Lung (tissue), 12 donors: ENCODE results near the gene ARHGEF4. TPM values are rescaled to one million over a fixed set of nuclear protein-coding genes. Genes with fewer than 3 reads are reported as not detected.
"Not testable (repeated sequence)": the region's sequence is repeated elsewhere in the genome, so short reads cannot be mapped to it uniquely, and the experiment has no call there.

Experiments
- ATAC-seq: fragments of 200-7000 bp; cut with Tn5 transposase; one replicate; pipeline ENCODE4 v1.9.1; 2020; ENCODE audit warnings: moderate number of reproducible peaks; ENCODE audit not compliant: insufficient read depth, low FRiP score
- DNase-seq, 3 donors: peaks; one replicate each; pipeline ENCODE4 v3.0.0-alpha.2; 2013 to 2017
- H3K27ac ChIP-seq, 2 donors: one replicate each; pipeline ENCODE4 v1.5.1; 2013; ENCODE audit warnings: mild to moderate bottlenecking in 2 of 2, moderate library complexity in 2 of 2, control low read depth in 1 of 2, inconsistent platforms in 1 of 2, low read depth in 1 of 2, low read length in 1 of 2
- H3K27me3 ChIP-seq, 3 donors: one replicate each; pipeline ENCODE4 v1.5.1; 2013; ENCODE audit warnings: low read length in 2 of 3; ENCODE audit not compliant: control insufficient read depth in 3 of 3, insufficient read depth in 3 of 3
- H3K36me3 ChIP-seq, 4 donors: one replicate each; pipeline ENCODE4 v1.5.1; 2013; ENCODE audit warnings: low read length in 4 of 4, mild to moderate bottlenecking in 1 of 4, moderate library complexity in 1 of 4; ENCODE audit not compliant: control insufficient read depth in 4 of 4, insufficient read depth in 4 of 4
- H3K4me1 ChIP-seq, 5 donors: one replicate each; pipeline ENCODE4 v1.5.1; 2013; ENCODE audit warnings: low read length in 5 of 5, mild to moderate bottlenecking in 2 of 5, moderate library complexity in 1 of 5; ENCODE audit not compliant: control insufficient read depth in 5 of 5, insufficient read depth in 5 of 5
- H3K4me3 ChIP-seq: one replicate; pipeline ENCODE4 v1.5.1; 2013; ENCODE audit warnings: mild to moderate bottlenecking, control low read depth, moderate library complexity
- H3K9ac ChIP-seq, 2 donors: one replicate each; pipeline ENCODE4 v1.5.1; 2013; ENCODE audit warnings: low read length in 2 of 2, control low read depth in 1 of 2; ENCODE audit not compliant: insufficient read depth in 1 of 2
- H3K9me3 ChIP-seq, 4 donors: one replicate each; pipeline ENCODE4 v1.5.1; 2013; ENCODE audit warnings: low read length in 3 of 4, mild to moderate bottlenecking in 1 of 4, moderate library complexity in 1 of 4; ENCODE audit not compliant: control insufficient read depth in 4 of 4, insufficient read depth in 3 of 4
- WGBS, 2 donors: extraction: QIAGEN DNeasy Blood & Tissue Kit; methylation state at CpG; one replicate each; pipeline ENCODE4 v1.1.7; 2013; 5-methylcytosine and 5-hydroxymethylcytosine counted together
- polyA plus RNA-seq, 2 donors: library from polyadenylated mRNA; stranded (reverse); fragments of 200-250 nt; gene quantifications; one replicate each; pipeline ENCODE4 v1.2.1, GENCODE V29; 2013
- total RNA-seq, 2 donors: library from RNA; depleted of rRNA in 1 of 2; stranded (reverse); fragments of >200 nt in 1 of 2; gene quantifications; one replicate each; pipeline ENCODE4 v1.2.1, GENCODE V29; 2014 to 2021
- TF ChIP-seq, protein P1 (sequence below): IDR thresholded peaks from 2 replicates; pipeline ENCODE4 v1.5.1; 2012; ENCODE audit warnings: mild to moderate bottlenecking; ENCODE audit errors: control extremely low read depth, extremely low read depth
- donor health status: control.
- donor health status: control.
- donor health status: Bipolar disorder and iron deficiency.
- donor health status: healthy.
- donor health status: DM: yes; HTN: yes; CAD: no.

The ARHGEF4 gene
- total and polyA plus RNA-seq, 4 donors = 1.8 to 15.9 (median 6.9) TPM

DNA sequence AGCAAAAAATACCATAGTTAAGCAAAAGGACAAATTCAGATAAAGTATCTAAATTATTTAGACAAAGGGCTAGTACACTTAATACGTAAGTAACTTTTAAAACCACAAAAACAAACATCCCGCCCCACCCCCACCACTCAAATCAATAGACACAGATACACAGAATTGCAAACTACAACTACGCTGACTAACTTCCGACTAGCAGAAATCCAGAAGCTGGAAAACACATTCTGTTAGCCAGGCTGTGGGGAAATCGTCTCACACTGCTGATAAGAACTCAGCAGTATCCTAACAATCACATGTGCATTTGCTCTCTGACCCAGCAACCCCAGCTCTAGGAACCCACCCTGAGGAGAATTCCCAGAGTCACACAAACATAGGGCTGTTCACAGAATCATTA is 240.0 kb downstream of the ARHGEF4 start:
- DNase-seq (no peak), ATAC-seq (no peak)
- 85 to 89% methylated on average over 5 of the region's 5 CpGs for whole genome bisulfite sequencing, 2 donors
- Histone ChIP-seq H3K36me3 (peaks cover 10 to 43% (median 28%) of the 10 kb centered on the region in 4 donors), H3K27ac (no peak overlapping the region), H3K4me1 (peaks cover 0 to 7% (median 0%) of the 10 kb centered on the region in 5 donors), H3K4me3 (no peak overlapping the region), H3K9ac (no peak overlapping the region), H3K27me3 (no peaks in the 10 kb centered on the region), H3K9me3 (no peaks in the 10 kb centered on the region)
- TF ChIP-seq, protein P1, sequence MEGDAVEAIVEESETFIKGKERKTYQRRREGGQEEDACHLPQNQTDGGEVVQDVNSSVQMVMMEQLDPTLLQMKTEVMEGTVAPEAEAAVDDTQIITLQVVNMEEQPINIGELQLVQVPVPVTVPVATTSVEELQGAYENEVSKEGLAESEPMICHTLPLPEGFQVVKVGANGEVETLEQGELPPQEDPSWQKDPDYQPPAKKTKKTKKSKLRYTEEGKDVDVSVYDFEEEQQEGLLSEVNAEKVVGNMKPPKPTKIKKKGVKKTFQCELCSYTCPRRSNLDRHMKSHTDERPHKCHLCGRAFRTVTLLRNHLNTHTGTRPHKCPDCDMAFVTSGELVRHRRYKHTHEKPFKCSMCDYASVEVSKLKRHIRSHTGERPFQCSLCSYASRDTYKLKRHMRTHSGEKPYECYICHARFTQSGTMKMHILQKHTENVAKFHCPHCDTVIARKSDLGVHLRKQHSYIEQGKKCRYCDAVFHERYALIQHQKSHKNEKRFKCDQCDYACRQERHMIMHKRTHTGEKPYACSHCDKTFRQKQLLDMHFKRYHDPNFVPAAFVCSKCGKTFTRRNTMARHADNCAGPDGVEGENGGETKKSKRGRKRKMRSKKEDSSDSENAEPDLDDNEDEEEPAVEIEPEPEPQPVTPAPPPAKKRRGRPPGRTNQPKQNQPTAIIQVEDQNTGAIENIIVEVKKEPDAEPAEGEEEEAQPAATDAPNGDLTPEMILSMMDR = no peak

DNA sequence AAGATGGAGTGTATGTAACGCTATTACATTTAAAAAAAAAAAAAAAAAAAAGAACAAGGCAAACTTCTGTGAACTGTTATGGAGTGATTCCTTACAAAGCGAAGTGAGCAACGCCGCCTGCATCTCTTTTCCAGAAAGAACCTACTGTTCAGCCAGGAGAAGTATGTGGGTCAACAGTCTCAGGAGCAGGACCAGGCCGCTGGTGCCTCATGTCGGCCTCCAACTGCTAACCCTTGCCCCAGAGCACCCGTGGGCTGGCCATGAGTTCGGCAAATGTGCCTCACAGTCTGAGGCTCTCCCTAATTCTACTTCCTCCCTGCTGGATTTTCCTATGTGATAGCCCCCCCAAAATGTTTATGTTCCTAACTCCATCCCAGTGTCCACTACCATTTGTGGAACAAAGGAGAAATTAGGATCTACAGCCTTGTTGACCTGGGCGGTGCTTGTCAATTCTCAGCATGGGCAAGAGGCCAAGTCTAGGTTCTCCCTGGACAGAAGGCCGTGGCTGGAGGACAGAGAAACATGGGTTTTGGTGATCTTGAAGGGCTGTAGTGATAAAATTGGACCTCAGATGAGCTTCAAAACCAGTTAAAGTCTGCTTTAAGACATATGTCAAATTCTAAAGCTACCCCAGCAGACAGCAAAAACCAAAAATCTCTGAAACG is 240.6 kb downstream of the ARHGEF4 start:
- H3K36me3 ChIP-seq = peaks cover 13 to 44% (median 26%) of the 10 kb centered on the region in 4 donors
- ATAC-seq (no peak), DNase-seq (no peak)
- no peak overlapping the region for H3K4me3 ChIP-seq
- H3K4me1 ChIP-seq = peaks cover 0 to 7% (median 0%) of the 10 kb centered on the region in 5 donors
- no peak overlapping the region for H3K9ac ChIP-seq
- WGBS, 2 donors = 92 to 93% methylated on average over 11 of the region's 11 CpGs
- no peaks in the 10 kb centered on the region for H3K9me3 ChIP-seq
- no peaks in the 10 kb centered on the region for H3K27me3 ChIP-seq
- H3K27ac ChIP-seq = no peak overlapping the region
- TF ChIP-seq, protein P1 = no peak

DNA sequence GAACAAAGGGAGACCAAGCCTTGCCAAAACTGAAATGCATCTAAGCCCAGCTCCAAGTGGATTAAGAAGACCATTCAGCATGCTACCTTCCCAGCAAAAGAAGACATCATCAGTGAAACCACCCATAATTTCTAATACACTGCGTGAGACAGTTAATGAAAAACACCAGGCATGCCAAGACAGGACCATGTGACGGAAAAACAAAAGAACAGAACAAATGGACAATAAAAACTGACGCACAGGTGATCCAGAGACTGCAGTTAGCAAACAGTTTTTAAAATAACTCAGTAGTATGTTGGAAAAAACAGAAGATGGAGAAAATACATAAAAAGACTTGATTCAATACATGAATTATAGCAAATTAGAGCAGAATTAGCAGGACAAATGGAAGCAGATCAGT is 241.3 kb downstream of the ARHGEF4 start:
- ATAC-seq = no peak
- H3K27me3 ChIP-seq = no peaks in the 10 kb centered on the region
- WGBS, 2 donors = 93% methylated on average over 3 of the region's 3 CpGs
- H3K36me3 ChIP-seq = peaks cover 14 to 44% (median 26%) of the 10 kb centered on the region in 4 donors
- TF ChIP-seq, protein P1 = no peak
- no peak overlapping the region for H3K9ac ChIP-seq
- H3K9me3 ChIP-seq = no peaks in the 10 kb centered on the region
- no peak for DNase-seq
- H3K27ac ChIP-seq = no peak overlapping the region
- H3K4me1 ChIP-seq = peaks cover 0 to 7% (median 0%) of the 10 kb centered on the region in 5 donors
- H3K4me3 ChIP-seq = no peak overlapping the region

DNA sequence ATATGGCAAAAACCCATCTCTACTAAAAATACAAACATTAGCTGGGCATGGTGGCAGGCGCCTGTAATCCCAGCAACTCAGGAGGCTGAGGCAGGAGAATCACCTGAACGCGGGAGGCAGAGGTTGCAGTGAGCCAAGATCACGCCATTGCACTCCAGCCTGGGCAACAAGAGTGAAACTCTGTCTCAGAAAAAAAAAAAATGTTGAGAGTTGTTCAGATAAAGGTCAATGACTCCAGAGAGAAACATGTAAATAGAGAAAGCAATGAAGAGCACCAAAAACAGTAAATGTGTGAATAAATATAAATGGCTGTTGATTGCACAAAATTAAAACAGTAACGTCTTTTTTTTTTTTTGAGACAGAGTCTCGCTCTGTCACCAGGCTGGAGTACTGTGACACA is 243.2 kb downstream of the ARHGEF4 start:
- H3K9me3 ChIP-seq, ATAC-seq, H3K4me3 ChIP-seq, H3K9ac ChIP-seq, H3K27ac ChIP-seq, H3K4me1 ChIP-seq, DNase-seq, H3K27me3 ChIP-seq: not testable (repeated sequence)
- 86% methylated on average over 6 of the region's 6 CpGs for WGBS, 2 donors
- H3K36me3 ChIP-seq = peaks cover 14 to 39% (median 26%) of the 10 kb centered on the region in 4 donors
